Measurements from ENCODE around the gene CADPS2.

GRCh38 chr7:122307228-122307621 is 579.0 kb downstream of the CADPS2 start:
- TF ChIP-seq, protein P1, sequence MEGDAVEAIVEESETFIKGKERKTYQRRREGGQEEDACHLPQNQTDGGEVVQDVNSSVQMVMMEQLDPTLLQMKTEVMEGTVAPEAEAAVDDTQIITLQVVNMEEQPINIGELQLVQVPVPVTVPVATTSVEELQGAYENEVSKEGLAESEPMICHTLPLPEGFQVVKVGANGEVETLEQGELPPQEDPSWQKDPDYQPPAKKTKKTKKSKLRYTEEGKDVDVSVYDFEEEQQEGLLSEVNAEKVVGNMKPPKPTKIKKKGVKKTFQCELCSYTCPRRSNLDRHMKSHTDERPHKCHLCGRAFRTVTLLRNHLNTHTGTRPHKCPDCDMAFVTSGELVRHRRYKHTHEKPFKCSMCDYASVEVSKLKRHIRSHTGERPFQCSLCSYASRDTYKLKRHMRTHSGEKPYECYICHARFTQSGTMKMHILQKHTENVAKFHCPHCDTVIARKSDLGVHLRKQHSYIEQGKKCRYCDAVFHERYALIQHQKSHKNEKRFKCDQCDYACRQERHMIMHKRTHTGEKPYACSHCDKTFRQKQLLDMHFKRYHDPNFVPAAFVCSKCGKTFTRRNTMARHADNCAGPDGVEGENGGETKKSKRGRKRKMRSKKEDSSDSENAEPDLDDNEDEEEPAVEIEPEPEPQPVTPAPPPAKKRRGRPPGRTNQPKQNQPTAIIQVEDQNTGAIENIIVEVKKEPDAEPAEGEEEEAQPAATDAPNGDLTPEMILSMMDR (IDR thresholded peaks at IDR 0.05): no peak
- no peak for TF ChIP-seq POLR2A (IDR thresholded peaks at IDR 0.05)

All from body of pancreas (tissue), 4 donors.